A549 (cell line): ENCODE measurements around the gene CMPK1.

Experiments used
- EP300 ChIP-seq, 2 experiments: fragments of >200 bp; sonication (Bioruptor Twin); formaldehyde crosslinking; IDR thresholded peaks; 2 replicates in 1 of 2; 3 replicates in 1 of 2; pipeline ENCODE4 v1.6.1; 2016 to 2017
- JUN ChIP-seq, 2 experiments: fragments of >200 bp; sonication (Bioruptor Twin); formaldehyde crosslinking; IDR thresholded peaks; 2 replicates in 1 of 2; 3 replicates in 1 of 2; pipeline ENCODE4 v1.6.1; 2016 to 2017
- POLR2A ChIP-seq: IDR thresholded peaks from 2 replicates; pipeline ENCODE4 v1.6.1; 2012; ENCODE audit warnings: mild to moderate bottlenecking, low read length
- SMC3 ChIP-seq: fragments of >200 bp; sonication (Bioruptor Twin); formaldehyde crosslinking; IDR thresholded peaks from 3 replicates; pipeline ENCODE4 v1.6.1; 2018; ENCODE audit warnings: inconsistent platforms
- ZFP36 ChIP-seq: fragments of 450-650 bp; IDR thresholded peaks from 2 replicates; pipeline ENCODE4 v1.6.1; 2014; ENCODE audit warnings: borderline replicate concordance; ENCODE audit not compliant: partially characterized antibody
- TF ChIP-seq, protein P1 (sequence below): fragments of >200 bp; sonication (Bioruptor Twin); formaldehyde crosslinking; IDR thresholded peaks from 3 replicates; pipeline ENCODE4 v1.5.1; 2016
- TF ChIP-seq, protein P2 (sequence below): IDR thresholded peaks from 2 replicates; pipeline ENCODE4 v1.6.1; 2012
- TF ChIP-seq, protein P3 (sequence below): IDR thresholded peaks from 2 replicates; pipeline ENCODE4 v1.6.1; 2012; ENCODE audit warnings: low read depth, borderline replicate concordance

GRCh38 chr1:47399846-47400155 lies 66.2 kb downstream of the CMPK1 start:
- TF ChIP-seq JUN (IDR thresholded peaks at IDR 0.05) (no peak), SMC3 (no peak), ZFP36 (no peak), POLR2A (no peak), EP300 (IDR thresholded peaks at IDR 0.05) (no peak)
- TF ChIP-seq, protein P1, sequence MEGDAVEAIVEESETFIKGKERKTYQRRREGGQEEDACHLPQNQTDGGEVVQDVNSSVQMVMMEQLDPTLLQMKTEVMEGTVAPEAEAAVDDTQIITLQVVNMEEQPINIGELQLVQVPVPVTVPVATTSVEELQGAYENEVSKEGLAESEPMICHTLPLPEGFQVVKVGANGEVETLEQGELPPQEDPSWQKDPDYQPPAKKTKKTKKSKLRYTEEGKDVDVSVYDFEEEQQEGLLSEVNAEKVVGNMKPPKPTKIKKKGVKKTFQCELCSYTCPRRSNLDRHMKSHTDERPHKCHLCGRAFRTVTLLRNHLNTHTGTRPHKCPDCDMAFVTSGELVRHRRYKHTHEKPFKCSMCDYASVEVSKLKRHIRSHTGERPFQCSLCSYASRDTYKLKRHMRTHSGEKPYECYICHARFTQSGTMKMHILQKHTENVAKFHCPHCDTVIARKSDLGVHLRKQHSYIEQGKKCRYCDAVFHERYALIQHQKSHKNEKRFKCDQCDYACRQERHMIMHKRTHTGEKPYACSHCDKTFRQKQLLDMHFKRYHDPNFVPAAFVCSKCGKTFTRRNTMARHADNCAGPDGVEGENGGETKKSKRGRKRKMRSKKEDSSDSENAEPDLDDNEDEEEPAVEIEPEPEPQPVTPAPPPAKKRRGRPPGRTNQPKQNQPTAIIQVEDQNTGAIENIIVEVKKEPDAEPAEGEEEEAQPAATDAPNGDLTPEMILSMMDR, result no peak
- TF ChIP-seq, protein P2, sequence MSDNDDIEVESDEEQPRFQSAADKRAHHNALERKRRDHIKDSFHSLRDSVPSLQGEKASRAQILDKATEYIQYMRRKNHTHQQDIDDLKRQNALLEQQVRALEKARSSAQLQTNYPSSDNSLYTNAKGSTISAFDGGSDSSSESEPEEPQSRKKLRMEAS, result no peak
- TF ChIP-seq, protein P3, sequence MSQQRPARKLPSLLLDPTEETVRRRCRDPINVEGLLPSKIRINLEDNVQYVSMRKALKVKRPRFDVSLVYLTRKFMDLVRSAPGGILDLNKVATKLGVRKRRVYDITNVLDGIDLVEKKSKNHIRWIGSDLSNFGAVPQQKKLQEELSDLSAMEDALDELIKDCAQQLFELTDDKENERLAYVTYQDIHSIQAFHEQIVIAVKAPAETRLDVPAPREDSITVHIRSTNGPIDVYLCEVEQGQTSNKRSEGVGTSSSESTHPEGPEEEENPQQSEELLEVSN, result no peak
